Stimulated activated CD4-positive, alpha-beta T cell treated with anti-CD3 and anti-CD28 coated beads, Interleukin-15, amount 100 ng/mL, for 1 hour (primary cell): Measurements from ENCODE around the gene AFDN.
"Not testable (repeated sequence)": the region's sequence is repeated elsewhere in the genome, so short reads cannot be mapped to it uniquely, and the experiment has no call there.

ENCODE experiments used
- DNase-seq, 2 donors: peaks; one replicate each; pipeline ENCODE4 v3.0.0-alpha.2; 2020; ENCODE audit warnings: low read depth in 1 of 2, low spot score in 1 of 2

Gene AFDN

DNA sequence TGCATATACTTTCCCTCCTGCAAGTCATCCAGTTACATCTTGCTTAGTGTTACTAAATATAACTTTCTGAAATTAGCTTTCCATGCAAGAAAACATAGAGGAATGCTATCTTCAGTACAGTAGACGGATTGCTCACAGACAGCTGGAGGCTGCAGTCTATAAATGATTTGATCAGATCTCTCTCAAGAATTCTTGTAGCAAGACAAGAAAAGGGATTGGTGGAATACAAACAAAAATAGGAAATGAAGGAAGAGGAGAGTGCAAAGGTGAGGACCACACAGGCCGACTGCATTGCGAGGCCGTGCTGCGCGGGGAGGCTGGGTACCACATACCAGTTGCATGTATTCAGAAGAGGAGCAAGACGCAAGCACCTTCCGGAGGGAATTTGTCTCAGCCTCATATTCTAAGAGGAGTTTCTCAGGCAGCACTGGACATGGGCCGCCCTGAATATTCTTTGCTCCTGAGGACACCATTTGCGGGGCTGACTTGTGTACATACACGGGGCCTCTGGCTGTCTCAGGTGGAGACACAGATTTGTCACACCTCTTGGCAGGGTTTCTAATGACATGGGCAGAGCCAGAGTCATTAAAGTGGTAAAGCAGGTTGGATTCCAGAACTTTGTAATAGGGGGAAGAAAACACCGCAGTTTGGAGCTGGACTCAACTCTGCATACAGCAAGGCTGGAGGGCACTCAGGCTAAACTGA is 148.1 kb downstream of the AFDN start:
- no peak for DNase-seq

DNA sequence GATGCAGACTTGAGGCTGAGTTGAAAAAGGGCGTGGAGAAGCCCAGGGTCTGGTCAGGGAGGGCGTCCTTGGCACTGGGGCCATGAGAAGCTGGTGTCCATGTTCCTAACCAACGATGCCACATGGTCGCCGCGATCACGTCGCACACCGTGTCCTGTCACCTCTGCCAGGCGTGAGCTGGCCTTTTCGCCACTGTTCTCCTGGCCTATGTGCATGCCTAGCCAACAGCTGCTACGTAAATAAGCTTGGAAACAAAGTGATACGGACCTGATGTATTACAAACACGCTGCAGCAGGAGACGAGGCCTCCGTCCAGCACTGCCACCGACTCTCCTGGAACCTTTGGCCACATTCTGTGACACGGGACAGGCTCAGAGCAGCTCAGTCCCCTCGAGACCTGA is 148.7 kb downstream of the AFDN start:
- DNase-seq = no peak

DNA sequence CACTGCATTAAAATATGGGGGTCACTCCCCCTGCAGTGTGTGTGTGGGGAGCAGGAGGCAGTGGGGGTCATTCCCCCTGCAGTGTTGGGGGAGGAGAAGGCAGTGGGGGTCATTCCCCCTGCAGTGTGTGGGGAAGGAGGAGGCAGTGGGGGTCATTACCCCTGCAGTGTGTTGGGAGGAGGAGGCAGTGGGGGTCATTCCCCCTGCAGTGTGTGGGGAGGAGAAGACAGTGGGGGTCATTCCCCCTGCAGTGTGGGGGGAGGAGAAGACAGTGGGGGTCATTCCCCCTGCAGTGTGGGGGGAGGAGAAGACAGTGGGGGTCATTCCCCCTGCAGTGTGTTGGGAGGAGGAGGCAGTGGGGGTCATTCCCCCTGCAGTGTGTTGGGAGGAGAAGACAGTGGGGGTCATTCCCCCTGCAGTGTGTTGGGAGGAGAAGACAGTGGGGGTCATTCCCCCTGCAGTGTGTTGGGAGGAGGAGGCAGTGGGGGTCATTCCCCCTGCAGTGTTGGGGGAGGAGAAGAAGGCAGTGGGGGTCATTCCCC is 149.5 kb downstream of the AFDN start:
- not testable (repeated sequence) for DNase-seq

DNA sequence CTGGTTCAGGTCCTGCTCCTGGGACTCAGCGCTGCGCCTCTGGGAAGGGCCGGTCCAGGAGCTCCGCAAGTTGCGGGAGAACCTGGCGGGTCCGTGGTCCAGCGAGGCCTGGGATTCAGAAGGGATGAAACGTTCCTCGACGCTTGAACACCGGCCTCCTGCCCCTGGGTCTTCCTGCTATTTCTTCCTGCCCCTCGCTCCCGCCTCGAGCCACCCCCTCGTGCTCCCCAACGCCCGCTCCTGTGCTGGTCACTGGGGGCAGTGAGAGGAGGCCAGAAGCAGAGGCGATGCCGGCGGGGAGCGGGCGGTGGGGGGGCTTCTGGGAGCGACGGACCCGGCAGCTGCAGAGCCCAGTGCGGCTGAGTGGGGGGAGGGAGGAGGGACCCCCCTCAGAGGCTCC is 150.0 kb downstream of the AFDN start:
- no peak for DNase-seq

DNA sequence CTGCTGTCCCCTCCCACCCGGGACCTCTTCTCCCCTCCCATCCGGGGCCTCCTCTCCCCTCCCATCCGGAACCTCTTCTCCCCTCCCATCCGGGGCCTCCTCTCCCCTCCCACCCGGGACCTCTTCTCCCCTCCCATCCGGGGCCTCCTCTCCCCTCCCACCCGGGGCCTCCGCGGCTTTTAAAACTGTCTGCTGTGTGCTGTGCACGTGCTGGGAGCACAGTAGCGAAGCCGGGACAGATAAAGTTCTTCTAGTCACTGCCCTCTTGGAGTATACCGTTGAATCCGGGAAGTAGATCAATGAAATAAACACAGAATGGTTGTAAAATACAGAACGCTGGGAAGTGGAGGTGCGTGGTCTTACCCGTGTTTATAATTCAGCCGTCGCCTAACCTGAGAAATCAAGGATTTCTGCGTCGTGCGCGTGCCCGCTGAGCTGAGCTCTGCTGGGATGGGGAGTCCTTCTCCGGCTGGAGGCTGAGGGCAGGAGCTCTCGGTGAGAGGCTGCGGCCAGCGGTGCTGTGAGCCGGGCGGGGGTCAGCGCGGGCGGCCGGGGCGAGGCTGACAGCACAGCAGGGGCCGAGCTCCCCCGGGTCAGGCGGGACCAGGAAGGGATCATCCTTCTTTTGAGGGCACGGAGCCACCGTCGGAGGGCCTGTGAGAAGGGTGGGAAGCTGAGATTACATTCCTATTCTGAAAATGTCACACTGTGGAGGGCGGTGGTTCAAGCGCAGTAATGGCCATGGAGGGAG is 151.2 kb downstream of the AFDN start:
- no peak for DNase-seq

DNA sequence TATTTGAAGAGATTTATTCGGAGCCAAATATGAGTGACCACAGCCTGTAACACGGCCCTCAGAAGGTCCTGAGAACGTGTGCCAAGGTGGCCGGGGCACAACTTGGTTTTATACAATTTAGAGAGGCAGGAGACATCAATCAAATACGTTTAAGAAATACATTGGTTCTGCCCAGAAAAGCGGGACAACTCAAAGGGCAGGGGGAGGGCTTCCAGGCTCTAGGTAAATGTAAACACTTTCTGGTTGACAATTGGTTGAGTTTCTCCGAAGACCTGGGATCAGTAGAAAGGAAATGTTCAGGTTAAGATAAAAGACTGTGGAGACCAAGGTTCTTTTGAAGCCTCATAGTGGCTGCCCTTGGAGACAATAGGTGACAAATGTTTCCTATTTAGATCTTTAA is 151.9 kb downstream of the AFDN start:
- DNase-seq = no peak

DNA sequence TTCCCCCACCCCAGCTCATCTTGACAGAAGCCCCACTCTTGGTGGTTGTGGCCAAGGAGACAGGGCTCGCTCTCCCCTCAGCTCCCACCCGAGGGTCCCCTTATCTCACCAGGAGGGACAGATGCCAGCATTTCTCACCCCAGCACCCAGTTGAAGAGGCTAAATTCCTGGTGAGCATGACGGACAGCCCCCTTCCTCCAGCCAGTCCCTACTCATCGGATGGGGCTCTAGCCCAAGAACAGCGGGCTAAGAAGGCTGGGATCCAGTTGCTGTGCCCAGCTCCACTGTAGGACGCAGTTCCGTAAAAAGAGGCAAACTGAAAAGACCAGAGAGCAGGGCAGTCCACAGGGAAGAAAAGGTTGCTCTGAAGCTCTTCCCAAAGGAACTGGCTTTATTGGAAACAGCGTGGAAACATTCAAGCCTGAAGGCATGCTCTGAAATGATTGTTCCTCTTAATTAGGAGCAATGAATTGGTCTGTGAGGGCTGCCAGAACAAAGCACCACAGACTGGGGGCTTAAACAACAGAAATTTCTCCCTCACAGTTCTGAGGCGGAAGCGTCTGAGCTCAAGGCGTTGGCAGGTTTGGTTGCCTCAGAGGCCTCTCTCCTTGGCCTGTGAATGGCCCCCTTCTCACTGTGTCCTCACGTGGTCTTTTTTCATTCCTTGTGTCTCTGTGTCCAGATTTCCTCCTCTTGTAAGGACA is 152.9 kb downstream of the AFDN start:
- DNase-seq = no peak

DNA sequence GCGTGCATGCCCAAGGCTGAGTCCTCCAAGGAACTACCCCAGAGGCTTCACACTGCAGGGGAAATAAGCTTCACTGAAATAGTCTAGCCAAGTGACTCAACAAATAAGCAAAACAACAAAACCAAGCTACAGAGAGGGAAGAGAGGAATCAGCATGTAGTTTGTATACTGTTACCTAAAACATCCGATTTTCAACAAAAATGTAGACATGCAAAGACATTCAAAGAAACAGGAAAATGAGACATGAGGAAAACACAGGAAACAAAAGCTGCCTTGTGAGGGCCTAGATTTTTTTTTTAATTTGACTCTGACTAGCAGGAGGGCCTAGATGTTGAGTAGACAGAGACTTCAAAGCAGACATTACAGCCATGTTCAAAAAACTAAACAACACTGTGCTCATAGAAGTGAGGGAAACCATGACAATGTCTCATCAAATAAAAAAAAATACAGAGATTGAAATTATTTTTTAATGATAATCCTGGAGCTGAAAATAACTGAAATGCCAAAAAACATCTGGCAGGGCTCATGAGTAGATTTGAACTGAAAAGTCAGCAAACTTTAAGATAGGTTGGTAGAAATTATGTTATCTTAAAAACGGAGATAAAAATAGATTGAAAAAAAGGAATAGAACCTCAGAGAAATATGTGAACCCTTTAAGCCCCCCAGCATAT is 154.3 kb downstream of the AFDN start:
- DNase-seq = no peak

DNA sequence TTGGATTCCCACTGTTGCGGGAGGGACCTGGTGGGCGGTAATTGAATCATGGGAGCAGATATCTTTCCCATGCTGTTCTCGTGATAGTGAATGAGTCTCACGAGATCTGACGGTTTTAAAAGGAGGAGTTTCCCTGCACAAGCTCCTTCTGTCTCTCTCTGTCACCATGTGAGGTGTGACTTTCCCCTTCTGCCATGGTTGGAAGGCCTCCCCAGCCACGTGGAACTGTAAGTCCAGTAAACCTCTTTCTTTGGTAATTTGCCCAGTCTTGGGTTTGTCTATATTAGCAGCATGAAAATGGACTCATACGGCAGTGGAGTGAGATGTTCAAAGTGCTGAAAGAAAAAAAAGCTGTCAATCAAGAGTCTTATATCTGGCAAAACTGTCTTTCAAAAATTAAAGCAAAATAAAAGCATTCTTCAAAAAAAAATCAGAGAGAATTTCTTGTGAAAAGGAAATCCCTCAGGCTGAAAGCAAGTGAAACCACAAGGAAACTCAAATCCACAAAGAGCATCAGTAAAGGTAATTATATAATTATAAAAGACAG is 155.3 kb downstream of the AFDN start:
- DNase-seq = no peak

DNA sequence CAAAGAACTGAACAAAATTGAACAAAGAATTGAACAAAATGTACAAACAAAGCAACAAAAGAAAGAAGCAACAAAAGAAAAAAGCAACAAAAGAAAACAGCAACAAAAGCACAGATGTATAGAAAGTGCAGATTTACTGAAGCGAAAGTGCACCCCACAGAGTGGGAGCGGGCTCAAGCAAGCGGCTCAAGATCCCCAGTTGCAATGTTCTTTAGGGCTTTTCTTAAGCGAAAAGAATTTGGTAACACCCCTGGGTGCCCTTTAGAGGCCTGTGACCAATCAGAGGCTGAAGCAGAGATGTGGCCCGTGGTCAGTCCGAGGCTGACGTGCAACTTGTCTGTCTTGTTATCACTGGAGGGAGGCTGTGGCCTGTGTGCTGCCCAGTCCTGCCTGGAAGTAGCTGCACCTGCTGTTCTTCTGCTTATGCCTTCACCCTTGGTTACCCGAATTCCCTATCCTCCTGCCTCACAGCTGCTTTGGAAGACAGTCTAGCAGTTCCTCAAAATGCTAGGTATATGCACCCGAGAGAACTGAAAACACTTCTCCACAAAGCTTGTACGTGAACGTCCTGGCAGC is 157.5 kb downstream of the AFDN start:
- no peak for DNase-seq

DNA sequence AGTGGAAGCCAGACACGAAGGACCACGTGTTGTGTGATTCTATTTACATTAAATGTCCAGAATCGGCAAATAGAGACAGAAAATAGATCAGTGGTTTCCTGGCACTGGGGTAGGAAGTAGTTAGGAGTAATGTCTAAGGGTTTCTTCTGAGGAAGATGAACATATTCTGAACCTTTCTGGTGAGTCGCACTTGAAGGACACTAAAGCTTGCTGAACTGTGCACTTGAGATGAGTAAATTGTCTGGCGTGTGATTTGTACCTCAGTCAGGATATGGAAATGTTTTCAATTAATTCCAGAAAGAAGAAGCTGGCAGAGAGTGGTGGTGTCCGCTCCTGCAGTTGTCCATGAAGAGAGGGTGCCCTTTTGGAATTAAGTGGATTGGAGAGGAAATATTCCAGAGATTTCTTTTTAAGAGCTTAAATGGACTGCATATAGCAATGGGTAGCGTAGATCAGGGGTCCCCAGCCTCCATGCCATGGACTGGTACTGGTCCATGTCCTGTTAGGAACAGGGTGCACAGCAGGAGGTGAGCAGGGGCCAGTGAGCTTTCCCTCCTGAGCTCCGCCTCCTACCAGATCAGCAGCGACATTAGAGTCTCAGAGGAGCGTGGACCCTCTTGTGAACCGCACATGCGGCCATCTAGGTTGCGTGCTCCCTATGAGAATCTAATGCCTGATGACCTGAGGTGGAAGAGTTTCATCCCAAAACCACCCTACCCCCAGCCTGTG is 158.3 kb downstream of the AFDN start:
- no peak for DNase-seq

DNA sequence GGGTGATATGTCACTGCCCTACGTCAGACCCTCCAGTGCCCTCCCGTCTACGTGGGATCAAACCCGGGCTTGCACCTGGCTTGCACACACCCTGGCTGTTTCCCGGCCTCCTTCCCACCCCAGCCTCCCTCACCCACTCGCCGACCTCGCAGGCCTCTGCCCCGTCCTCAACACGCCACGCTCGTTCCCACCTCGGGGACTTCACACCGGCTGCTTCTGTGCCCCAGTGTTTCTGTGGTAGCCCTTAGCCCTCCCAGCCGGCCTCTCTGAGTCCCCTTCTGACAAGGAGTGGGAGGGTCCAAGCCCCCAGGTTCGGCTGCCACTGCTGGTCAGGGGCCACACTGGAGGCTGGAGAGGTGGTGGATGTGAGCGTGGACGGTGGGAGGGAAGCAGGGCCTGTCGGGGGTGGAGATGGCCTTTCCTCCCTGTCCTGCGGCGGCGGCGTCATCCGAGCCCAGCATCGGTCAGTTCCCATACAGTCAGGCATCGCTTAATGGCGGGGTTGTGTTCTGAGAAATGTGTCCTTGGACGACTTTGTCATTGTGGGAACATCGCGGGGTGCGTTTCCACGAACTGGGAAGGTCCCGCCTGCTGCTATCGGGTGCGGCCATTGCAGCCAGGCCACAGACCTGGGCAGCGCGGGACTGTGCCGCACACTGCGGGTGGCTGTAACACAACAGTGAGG is 159.3 kb downstream of the AFDN start:
- DNase-seq = no peak

DNA sequence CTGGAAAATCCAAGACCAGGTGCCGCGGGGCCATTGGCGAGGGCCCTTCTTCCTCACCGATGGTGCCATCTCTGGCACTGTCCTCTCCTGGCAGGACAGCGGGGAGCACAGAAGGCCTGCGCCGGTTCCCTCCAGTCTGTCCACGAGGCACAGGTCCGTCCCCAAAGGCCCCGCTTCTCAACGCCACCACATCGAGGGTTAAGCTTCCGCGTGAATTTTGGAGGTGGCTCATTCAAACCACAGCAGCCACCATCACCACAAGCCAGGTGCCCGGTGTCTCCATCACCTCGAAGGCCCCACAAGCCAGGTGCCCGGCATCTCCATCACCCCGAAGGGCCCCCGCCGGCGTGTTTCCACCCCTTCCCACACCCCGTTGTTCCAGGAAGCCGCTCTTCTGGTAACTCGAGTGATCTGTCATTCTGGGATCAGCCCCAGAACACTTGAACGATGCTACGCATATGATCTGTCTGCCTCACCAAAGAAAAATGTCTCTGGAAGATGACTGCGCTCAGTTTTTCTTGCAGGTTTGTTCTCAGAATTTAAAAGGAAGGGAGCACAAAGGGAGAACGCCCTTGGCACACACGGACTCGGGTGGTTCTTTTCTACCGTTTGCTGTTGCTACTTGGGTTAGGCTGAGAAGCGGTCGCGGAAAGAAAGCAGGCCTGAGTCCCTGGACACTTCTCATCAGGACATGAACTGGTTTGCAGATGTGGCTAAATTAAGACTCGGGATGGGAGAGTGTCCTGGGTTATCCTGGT is 160.9 kb downstream of the AFDN start:
- no peak for DNase-seq

DNA sequence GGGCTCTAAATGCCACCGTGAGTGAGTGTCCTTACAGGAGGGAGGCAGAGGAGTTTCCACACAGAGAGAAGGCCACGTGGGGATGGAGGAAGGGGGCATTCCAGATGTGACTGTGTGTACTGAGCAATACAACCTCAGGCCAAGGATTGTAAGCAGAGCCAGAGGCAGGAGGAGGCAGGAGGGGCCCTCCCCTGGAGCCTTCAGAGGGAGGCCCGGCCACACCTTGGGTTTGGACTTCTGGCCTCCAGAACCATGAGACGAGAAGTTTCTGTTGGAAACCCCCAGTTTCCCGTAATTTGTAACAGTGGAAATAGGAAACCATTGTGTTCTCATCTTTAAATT is 161.4 kb downstream of the AFDN start:
- DNase-seq = no peak

DNA sequence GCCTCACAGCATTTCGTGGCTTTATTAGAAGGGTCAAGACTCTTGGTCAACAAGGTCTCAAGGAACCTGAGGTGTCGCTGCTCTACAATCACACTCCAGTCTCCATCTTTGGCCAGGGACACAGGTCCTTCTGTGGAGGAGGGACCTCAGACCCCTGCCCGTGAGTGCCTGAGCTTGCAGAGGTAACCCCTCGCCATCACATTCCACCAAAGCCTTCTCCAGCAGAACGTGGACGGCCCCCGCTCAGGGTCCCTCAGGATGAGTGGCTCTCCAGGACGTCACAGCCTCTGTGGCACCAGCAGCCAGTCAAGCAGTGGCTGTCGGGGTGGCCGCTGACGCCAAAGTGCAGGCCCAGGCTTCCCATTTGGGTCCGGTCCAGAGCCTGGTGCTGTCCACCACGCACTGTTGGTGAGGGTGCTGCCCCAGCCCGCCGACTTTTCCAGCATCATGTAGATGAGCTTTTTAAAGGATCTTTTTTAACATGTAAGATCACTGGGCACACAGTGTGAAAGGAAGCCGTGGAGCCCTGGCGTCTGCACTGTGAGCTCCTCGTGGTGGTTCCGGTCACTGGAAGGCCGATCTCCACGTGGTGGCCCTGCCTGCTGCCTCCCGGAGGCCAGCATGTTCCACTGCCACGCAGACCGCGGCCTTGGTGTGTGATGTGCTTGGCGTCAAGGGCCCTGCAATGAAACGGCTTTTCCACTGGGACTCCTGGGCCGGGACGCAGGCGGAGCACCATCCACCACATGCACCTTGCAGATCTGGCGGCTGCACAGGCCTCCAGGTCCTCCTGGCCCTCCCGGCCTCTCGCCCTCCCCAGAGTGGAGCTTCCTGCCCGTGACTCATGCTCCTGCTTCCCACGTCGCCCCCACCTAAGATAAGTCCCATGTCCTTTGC is 162.5 kb downstream of the AFDN start:
- DNase-seq = no peak

DNA sequence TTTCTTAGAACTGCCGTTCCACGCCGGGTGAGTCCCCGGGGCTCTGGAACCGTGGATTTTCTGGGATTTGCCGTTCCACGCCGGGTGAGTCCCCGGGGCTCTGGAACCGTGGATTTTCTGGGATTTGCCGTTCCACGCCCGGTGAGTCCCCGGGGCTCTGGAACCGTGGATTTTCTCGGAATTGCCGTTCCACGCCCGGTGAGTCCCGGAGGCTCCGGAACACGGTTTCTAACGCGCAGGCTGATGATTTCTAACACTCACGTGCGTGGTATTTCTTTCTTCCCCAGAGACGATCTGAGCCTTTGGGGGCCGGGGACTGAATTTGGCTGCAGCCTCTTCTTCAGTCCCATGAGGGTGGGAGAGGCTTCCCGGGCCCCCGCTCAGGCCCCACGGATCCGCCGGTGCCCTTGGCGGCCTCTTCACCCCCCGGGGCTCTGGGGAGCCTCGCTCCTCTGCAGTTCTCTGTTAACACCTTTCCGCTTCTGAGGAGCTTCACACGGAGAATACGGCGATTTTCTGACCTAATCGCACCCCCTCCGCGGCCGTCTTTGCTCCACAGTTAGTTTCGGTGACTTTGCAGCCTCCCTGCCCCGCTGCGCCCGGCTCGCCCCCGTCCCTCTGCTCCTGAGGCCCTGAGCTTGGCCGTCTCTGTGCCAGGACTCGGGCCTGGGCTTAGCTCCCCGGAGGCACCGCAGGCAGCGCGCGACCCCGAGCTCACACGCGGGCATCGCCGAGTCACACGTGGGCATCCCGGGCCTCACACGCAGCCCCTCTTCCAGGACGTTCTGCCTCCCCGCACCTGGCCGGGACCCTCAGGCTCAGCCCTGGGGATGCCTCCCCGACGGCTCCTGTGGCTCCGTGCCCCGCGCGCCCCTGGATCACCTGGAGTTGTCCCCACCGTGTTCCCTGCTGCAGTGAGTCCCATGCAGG is 163.6 kb downstream of the AFDN start:
- no peak for DNase-seq

DNA sequence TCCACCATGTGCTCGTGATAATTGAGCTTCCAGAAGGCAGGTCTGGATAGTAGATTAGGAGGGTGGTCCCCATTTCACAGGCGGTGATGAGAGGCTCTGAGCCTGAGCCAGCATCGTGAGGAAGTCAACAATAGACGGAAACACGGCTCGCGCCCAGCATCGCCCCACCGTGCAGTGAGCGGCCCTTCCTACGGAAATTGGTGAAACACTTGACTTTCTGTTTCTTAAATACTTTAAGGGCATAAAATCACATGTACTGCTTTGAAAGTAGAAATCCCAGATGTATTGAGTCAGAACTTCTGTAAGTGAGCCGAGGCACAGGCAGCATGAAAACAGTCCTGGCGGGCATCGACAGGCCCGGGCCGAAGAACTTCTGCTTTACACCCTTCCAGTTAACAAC is 166.5 kb downstream of the AFDN start:
- DNase-seq = no peak
